Stomach (tissue), 4 donors: ENCODE measurements around the gene CA14.
"Not testable (repeated sequence)": the region's sequence is repeated elsewhere in the genome, so short reads cannot be mapped to it uniquely, and the experiment has no call there.

Experiments used
- EP300 ChIP-seq: sonication (generic); formaldehyde crosslinking; IDR thresholded peaks from one replicate; pipeline ENCODE4 v1.6.1; 2017; ENCODE audit warnings: antibody characterized with exemption
- POLR2A ChIP-seq, 4 donors: fragments of 450-650 bp; IDR thresholded peaks; one replicate each; pipeline ENCODE4 v1.6.1; 2016; ENCODE audit warnings: antibody characterized with exemption in 4 of 4, control low read depth in 2 of 4, mild to moderate bottlenecking in 1 of 4, moderate library complexity in 1 of 4
- TF ChIP-seq, protein P1 (sequence below), 7 experiments: fragments of 450-650 bp in 4 of 7; fragments of 200-600 bp in 3 of 7; sonication (generic) in 3 of 7; IDR thresholded peaks; one replicate each; pipeline ENCODE4 v1.5.1; 2016 to 2019; ENCODE audit warnings: antibody characterized with exemption in 7 of 7, control low read depth in 2 of 7, mild to moderate bottlenecking in 1 of 7

DNA sequence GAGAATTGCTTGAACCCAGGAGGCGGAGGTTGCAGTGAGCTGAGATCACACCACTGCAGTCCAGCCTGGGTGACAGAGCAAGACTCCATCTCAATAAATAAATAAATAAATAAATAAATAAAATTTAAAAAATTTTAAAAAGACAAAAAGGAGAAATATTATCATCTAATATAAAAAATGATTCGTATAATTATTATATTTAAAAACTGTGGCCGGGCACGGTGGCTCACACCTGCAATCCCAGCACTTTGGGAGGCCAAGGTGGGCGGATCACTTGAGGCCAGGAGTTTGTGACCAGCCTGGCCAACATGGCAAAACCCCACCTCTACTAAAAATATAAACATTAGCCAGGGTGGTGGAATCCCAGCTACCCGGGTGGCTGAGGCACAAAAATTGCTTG lies 49.1 kb upstream of the CA14 start:
- not testable (repeated sequence) for TF ChIP-seq POLR2A (IDR thresholded peaks at IDR 0.05); EP300
- TF ChIP-seq, protein P1, sequence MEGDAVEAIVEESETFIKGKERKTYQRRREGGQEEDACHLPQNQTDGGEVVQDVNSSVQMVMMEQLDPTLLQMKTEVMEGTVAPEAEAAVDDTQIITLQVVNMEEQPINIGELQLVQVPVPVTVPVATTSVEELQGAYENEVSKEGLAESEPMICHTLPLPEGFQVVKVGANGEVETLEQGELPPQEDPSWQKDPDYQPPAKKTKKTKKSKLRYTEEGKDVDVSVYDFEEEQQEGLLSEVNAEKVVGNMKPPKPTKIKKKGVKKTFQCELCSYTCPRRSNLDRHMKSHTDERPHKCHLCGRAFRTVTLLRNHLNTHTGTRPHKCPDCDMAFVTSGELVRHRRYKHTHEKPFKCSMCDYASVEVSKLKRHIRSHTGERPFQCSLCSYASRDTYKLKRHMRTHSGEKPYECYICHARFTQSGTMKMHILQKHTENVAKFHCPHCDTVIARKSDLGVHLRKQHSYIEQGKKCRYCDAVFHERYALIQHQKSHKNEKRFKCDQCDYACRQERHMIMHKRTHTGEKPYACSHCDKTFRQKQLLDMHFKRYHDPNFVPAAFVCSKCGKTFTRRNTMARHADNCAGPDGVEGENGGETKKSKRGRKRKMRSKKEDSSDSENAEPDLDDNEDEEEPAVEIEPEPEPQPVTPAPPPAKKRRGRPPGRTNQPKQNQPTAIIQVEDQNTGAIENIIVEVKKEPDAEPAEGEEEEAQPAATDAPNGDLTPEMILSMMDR (IDR thresholded peaks at IDR 0.05) = not testable (repeated sequence)
